Ectodermal cell (in vitro differentiated cells): Measurements from ENCODE around the gene HOXA2. TPM values are rescaled to one million over a fixed set of nuclear protein-coding genes. Genes with fewer than 3 reads are reported as not detected.
A peak's percentile ranks its signal among the peaks of the same experiment; 100 is the strongest.

Experiments used
- H3K27ac ChIP-seq: 2 replicates; pipeline ENCODE4 v1.7.0; 2013; ENCODE audit warnings: mild to moderate bottlenecking, low read depth, low read length; ENCODE audit not compliant: insufficient read depth, poor library complexity, severe bottlenecking
- H3K27me3 ChIP-seq: 2 replicates; pipeline ENCODE4 v1.7.0; 2013; ENCODE audit warnings: mild to moderate bottlenecking, low read length; ENCODE audit not compliant: insufficient read depth, control insufficient read depth, poor library complexity, severe bottlenecking
- H3K36me3 ChIP-seq: one replicate; pipeline ENCODE4 v1.7.0; 2013; ENCODE audit warnings: low read length; ENCODE audit not compliant: control insufficient read depth, insufficient read depth
- H3K4me1 ChIP-seq: one replicate; pipeline ENCODE4 v1.7.0; 2013; ENCODE audit warnings: low read length; ENCODE audit not compliant: control insufficient read depth, insufficient read depth
- H3K4me3 ChIP-seq: 2 replicates; pipeline ENCODE4 v1.7.0; 2013; ENCODE audit warnings: low read depth, low read length, control low read depth; ENCODE audit not compliant: insufficient read depth
- H3K9me3 ChIP-seq: 2 replicates; pipeline ENCODE4 v1.7.0; 2013; ENCODE audit warnings: mild to moderate bottlenecking, low read length, moderate library complexity; ENCODE audit not compliant: control insufficient read depth
- WGBS, 2 experiments: methylation state at CpG; one replicate each; pipeline ENCODE4 v1.1.7; 2013; ENCODE audit warnings: missing lambda C conversion rate in 2 of 2; 5-methylcytosine and 5-hydroxymethylcytosine counted together
- polyA plus RNA-seq, 4 experiments: library from polyadenylated mRNA; stranded (reverse); fragments of 50-300 nt; gene quantifications; one replicate each; pipeline ENCODE4 v1.2.3, GENCODE V29; 2013

HOXA2 gene
- 11.3 TPM for polyA plus RNA-seq (2013, experiment 1 of 4)
- polyA plus RNA-seq (2013, experiment 2 of 4) = 6.1 TPM
- polyA plus RNA-seq (2013, experiment 3 of 4) = 14.3 TPM
- 17.5 TPM for polyA plus RNA-seq (2013, experiment 4 of 4)

DNA sequence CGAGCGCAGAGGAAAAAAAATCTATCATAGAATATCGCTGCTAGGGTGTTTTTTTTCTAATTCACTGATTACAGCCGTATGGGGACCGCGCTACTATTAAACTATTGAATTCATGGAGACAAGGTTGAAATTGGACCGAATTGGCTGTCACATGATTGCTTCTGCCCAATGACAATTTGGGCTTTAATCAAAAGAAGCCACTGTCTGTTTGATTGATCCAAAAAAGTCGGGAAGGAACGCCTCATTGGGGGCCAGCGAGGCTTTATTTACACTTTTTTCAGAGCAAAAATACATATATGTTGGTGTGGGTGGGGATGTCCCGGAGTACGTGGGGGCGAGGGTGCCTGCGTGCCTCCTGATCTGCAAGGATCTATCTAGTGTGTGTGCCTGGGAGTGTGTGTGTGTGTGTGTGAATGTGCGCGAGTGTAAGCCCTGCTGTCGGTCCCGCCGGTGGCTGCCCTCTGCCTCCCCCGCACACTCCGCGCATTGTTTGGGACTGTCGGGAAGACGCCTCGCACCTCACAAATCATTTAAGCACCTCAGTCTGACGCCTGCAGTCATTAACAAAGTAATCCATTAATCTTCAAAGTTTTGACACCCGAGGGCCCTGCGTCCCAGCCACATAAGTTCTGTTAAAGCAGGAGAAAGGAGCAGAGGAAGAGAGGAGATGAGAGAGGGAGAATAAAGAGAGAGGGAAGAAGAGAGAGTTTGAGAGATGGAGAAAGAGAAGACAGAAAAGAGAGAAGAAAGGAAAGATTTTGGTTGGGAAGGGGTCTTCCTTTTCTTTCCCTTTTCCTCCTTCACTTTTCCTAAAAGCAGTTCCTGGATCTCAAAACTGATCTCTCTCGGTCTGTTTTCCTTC lies at the start of gene HOXA2:
Gene HOXA2 (minus strand): TSS at position 103 of the 862 bp plus-strand sequence. CDS start 183 bp downstream, outside the sequence.
- H3K36me3 ChIP-seq = no peaks in the 10 kb centered on the region
- peaks cover 100% of the 10 kb centered on the region for H3K27me3 ChIP-seq
- WGBS, 2 experiments = 3 to 4% methylated on average over 28 to 29 of the region's 29 CpGs
- H3K4me1 ChIP-seq = peaks cover 5% of the 10 kb centered on the region
- H3K4me3 ChIP-seq = peak within 1 kb of the TSS; percentile 57
- peak within 1 kb of the TSS; percentile 73 for H3K27ac ChIP-seq
- no peaks in the 10 kb centered on the region for H3K9me3 ChIP-seq

DNA sequence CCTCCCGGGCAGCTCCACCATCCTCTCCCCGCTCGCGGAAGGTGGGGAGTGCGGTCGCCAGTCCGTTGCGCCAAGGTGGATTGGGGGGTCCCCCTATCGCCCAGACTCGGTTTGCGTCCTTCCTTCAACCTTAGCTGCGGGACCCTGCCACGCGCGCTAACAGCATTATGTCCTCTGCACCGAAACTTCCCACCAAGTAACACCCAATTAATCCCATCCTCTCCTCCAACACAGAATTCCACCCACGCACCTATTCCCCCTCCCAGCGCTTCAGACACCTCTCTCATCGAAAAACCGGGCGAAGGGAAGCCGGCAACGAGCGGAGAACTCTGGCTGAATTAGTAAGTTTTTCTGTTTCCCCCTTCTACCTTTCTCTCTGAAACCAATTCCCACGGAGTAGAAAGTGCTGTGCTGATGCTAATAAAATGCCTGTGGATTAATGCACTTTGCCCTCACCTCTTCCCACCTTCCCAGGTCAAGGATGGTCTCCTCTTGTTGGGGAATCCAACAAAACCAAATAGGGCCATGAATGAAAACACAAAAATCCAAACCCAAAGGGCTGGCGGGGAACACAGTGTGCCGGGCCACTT lies 49.0 kb upstream of the HOXA2 start:
- Histone ChIP-seq H3K36me3 (no peaks in the 10 kb centered on the region), H3K27me3 (peaks cover 100% of the 10 kb centered on the region), H3K4me3 (no peak overlapping the region), H3K4me1 (peaks cover 5% of the 10 kb centered on the region), H3K9me3 (no peaks in the 10 kb centered on the region), H3K27ac (no peak overlapping the region)
- WGBS, 2 experiments = 6 to 8% methylated on average over 26 to 27 of the region's 27 CpGs

DNA sequence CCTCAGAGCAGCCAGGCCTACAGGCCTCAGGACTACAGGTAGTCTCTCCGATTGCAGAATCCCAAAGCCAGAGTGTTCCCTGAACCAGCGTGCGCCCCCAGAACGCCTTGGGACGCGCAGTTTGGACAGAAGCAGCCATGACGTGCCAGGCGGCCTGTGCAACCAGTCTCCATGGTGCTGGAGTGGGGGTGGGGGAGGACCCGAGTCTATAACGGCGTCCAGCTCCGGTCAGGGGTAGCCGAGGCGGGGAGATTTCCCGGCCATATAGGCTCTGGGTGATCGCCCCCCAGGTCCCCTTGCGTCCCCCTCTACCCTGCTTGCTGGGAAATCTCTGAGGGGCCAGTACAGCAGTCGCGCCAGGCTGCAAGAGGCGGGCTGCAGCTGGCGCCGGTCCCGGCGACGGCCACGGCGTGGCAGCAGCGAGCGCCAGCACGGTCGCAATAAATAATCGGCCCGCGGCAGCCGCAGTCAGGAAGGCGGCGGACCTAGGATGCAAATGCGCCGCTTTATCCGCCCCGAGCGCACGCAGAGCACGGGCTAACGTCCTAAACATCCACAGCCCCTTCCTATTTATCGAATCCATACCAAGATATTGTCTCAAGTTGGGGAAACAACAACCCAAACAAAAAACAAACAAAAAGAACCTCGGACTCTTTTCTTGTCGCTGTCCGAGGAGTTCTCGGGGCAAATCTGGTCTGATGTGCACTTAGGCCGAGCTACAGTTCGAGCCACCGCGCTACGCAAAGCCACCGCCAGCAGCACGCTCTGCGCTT lies 48.3 kb upstream of the HOXA2 start:
- H3K4me1 ChIP-seq = peaks cover 5% of the 10 kb centered on the region
- H3K4me3 ChIP-seq = no peak overlapping the region
- WGBS, 2 experiments = 2 to 3% methylated on average over 58 of the region's 58 CpGs

DNA sequence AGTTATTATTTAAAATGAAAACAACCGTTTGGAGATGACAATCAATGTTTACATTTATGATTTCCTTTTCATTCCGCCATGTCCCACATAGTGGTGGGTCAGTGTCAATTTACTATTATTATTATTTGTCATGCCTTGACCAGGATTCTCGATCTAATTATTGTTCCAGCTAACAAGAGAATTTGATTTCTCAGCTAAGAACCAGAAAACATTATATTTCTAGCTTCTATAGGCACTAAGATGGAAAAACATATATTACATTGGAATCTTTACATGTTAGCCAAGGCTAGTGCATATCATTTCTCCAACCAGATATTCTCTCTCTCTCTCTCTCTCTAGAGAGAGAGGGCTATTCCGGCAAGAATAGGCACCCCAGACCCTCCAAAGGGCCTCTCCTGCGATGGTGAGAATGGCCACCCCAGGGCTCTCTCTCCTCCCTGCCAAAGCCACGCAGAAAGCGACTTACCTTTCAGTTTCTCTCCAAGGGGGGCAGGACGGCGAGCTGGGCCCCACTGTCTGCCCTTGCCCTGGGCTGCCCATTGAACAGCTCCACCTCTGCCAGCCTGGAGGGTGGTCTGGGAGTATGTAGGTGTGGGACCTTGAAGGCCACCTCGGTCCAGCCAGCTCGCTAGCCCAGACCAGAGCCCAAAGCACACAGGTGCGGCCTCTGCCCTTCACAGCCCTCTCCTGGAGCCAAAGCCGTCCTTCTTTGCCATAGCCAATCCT lies 47.5 kb upstream of the HOXA2 start:
- Histone ChIP-seq H3K4me3 (no peak overlapping the region), H3K27ac (no peak overlapping the region), H3K4me1 (peaks cover 5% of the 10 kb centered on the region), H3K27me3 (peaks cover 100% of the 10 kb centered on the region), H3K9me3 (no peaks in the 10 kb centered on the region), H3K36me3 (no peaks in the 10 kb centered on the region)
- WGBS, 2 experiments = 48 to 51% methylated on average over 13 of the region's 13 CpGs

More for the DNA sequence above, 48.3 kb upstream of the HOXA2 start:
- Histone ChIP-seq H3K27ac (no peak overlapping the region), H3K36me3 (no peaks in the 10 kb centered on the region), H3K9me3 (no peaks in the 10 kb centered on the region), H3K27me3 (peaks cover 100% of the 10 kb centered on the region)

DNA sequence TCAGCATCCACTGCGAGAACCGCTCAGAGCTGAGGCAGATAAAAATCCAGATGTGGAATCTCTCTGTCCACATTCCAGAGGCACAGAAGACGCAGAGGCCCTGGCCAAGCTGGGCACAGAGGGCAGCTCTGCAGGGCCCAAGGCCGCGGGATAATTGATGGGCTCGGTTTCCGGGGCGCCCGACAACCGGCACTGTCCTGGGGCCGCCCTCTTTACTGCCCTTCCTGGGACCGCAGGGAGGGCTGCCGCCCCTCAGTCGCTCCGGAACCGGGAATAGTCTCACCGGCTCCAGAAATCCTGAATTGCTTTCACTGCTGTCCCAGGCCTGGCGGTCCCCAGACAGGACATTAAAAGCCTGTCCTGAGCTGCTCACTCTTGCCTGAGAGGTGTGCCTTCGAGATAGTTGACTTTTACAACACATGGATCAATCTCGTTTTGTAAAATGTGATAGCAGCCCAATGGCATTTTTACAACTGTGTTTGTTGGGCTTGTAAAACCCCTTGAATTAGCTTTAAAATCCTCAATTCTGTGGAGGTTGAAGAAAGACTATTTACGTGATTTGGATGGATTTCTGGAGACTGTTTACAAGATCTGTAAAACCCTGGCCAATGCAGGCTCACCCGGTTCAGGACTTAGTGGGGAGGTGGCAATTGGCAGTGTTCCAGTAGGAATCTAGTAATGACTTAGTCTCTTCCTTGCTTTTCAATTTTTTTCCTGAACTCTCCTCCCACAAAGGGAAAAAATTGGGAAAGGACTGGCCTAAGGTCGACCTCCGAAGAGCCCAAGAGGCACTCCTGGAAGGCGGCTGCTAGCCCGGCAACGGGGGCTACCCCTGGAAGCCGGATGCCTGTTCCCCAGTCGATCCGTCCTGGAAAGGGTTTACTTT lies 46.5 kb upstream of the HOXA2 start:
- H3K4me1 ChIP-seq = peaks cover 5% of the 10 kb centered on the region
- no peak overlapping the region for H3K4me3 ChIP-seq
- no peaks in the 10 kb centered on the region for H3K36me3 ChIP-seq
- peaks cover 100% of the 10 kb centered on the region for H3K27me3 ChIP-seq
- 37 to 42% methylated on average over 30 of the region's 30 CpGs for WGBS, 2 experiments
- no peak overlapping the region for H3K27ac ChIP-seq
- no peaks in the 10 kb centered on the region for H3K9me3 ChIP-seq

DNA sequence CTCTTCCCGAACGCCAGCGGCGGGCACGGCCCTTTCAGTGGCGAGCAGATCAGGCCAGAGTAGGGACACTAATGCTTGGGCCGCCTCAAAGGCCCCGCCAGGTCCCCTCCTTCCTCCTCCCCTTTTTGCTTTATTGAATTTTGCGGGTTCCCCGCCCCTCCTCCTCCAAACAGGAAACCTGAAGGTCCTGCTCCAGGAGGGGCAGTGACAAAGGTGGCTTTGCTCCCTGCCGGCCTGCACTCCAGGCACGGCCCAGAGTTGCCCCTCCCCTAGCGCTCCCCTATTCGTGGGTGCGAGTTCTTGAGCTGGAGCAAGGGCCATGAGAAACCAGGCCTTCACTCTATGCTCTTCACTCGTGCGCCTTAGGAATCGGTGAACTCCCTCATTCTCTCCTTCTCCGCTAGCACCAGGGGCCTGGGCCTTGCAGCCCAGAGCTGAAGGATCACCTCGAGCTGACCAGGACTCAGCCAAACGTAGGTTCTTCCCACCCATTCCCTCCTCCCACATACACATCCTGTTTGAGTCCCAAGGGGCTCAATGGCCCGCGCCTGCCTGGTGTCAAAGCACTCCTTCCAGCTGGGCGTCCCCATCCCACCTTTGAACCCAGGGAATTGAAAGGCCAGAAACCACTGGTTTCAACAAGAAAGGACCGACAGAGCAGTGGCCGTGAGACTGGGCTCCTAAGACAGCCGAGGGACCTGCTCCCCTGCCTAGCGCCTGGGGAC lies 45.7 kb upstream of the HOXA2 start:
- H3K27me3 ChIP-seq = peaks cover 100% of the 10 kb centered on the region
- peaks cover 5% of the 10 kb centered on the region for H3K4me1 ChIP-seq
- WGBS, 2 experiments = 21 to 22% methylated on average over 28 of the region's 28 CpGs
- H3K4me3 ChIP-seq = no peak overlapping the region
- no peaks in the 10 kb centered on the region for H3K36me3 ChIP-seq
- no peak overlapping the region for H3K27ac ChIP-seq
- H3K9me3 ChIP-seq = no peaks in the 10 kb centered on the region

DNA sequence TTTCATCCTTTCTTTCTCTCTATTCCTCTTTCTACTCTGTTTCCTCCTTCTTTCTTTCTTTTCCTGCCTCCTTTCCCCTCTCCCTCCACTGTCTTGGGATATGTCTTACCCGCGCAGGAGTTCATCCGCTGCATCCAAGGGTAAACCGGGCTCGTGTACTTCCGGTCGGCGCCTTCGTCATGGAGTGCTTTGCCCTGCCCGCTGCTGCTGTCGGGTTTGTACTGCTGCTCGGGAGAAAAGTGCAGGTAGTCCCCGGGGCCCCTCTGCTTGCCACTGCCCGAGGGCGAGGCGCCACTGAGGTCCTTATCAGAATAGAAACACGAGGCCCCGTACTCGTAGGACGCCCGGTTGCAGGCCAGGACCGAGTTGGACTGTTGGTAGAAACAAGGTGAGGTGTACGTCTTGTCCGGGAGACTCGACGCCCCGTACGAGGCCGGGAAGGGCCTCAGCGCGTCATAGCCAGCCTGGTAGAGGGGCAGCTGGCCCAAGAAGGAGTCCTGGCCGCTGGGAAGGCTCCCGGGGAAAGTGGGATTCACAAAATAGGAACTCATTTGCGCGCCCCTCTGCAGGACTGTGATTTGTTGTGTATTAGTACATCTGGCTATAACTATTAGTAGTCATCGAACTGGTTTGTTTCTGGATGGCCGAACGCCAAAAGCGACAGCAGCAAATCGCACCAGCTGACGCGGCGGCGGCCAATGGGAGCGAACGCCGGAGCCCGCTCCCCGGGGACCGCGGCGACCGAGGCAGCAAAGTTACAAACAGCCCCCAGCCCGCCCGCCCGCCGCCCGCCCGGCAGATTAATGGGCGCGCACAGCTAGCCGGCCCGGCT lies 44.9 kb upstream of the HOXA2 start, which contains the start of gene HOXA6:
Gene HOXA6 (minus strand): TSS at position 576 of the 832 bp plus-strand sequence. CDS start 25 bp downstream, at position 551.
- H3K9me3 ChIP-seq = no peaks in the 10 kb centered on the region
- H3K27ac ChIP-seq = no peak within 1 kb of the TSS
- 20% methylated on average over 63 of the region's 63 CpGs for WGBS, 2 experiments
- H3K36me3 ChIP-seq = no peaks in the 10 kb centered on the region
- H3K4me3 ChIP-seq = no peak within 1 kb of the TSS
- peaks cover 5% of the 10 kb centered on the region for H3K4me1 ChIP-seq
- peaks cover 100% of the 10 kb centered on the region for H3K27me3 ChIP-seq

DNA sequence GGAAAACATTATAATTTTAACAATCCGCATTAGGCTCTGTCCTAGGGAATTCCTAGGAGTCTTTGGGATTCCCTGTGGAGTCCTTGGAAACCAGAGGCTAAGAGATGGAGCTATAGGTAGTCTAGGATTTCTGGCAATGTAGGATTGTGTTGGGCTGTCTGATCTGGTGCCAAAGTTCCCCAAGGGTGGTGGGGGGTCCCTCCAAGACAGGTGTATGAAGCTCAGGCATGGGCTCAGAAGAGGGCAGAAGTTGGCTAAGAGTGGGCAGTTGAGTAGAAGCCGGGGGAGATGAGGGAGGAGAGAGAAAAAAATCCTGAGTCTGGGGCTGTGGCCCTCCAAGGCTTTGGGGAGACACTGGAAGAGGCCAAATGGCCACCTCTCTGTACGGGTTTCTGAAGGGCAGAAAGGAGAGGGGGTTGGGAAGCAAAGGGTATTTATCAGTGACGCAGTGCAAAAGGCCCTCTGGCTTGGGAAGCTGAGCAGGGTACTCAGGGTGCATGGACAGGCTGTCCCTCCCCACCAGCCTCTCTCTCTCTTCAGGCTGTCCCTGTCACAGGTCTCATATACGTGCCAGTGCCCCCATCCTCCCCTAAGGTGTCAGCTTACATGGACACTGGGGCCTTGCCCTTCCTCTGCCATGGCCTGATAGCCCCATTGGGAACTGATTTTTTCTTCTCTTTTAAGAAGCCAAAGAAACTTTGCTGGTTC lies 44.2 kb upstream of the HOXA2 start:
- no peaks in the 10 kb centered on the region for H3K36me3 ChIP-seq
- H3K9me3 ChIP-seq = no peaks in the 10 kb centered on the region
- H3K4me3 ChIP-seq = no peak overlapping the region
- H3K4me1 ChIP-seq = peaks cover 9% of the 10 kb centered on the region
- WGBS, 2 experiments = 53 to 55% methylated on average over 5 of the region's 5 CpGs
- H3K27me3 ChIP-seq = peaks cover 100% of the 10 kb centered on the region
- H3K27ac ChIP-seq = no peak overlapping the region
